ENCODE measurements around the gene BTD.

Gene BTD

DNA sequence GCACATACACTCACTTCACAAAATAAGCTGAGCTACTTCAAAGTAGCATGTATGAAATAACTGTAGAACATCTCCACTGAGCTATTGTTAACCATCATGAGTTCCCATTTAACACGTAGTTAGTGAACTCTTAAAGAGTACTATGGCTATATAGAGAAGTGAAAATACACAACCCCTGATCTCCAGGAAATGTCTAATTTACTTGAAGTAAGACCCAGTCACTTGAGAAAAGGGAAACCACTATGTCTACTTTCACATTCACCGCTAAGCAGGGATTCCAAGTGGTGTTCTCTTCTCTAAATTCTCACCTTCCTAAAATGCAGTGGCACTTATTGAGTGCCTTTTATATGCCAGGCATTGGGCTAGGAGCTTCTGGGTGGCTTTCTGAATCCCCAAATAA is 45.0 kb upstream of the BTD start:
- H4K20me1 ChIP-seq (ENCODE audit: low read depth, low read length): no peaks in the 10 kb centered on the region
- H2AFZ ChIP-seq (ENCODE audit: low read depth, low read length, severe bottlenecking): no peak overlapping the region
- no peak for TF ChIP-seq EZH2phosphoT487 (conservative IDR thresholded peaks at IDR 0.05; ENCODE audit: low read length)
- TF ChIP-seq, protein P1, sequence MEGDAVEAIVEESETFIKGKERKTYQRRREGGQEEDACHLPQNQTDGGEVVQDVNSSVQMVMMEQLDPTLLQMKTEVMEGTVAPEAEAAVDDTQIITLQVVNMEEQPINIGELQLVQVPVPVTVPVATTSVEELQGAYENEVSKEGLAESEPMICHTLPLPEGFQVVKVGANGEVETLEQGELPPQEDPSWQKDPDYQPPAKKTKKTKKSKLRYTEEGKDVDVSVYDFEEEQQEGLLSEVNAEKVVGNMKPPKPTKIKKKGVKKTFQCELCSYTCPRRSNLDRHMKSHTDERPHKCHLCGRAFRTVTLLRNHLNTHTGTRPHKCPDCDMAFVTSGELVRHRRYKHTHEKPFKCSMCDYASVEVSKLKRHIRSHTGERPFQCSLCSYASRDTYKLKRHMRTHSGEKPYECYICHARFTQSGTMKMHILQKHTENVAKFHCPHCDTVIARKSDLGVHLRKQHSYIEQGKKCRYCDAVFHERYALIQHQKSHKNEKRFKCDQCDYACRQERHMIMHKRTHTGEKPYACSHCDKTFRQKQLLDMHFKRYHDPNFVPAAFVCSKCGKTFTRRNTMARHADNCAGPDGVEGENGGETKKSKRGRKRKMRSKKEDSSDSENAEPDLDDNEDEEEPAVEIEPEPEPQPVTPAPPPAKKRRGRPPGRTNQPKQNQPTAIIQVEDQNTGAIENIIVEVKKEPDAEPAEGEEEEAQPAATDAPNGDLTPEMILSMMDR (IDR thresholded peaks at IDR 0.05; ENCODE audit: insufficient read depth, low read length, poor library complexity, severe bottlenecking): no peak
- H3K36me3 ChIP-seq (ENCODE audit: low read length): no peaks in the 10 kb centered on the region
- no peak overlapping the region for H3K4me2 ChIP-seq (ENCODE audit: low read depth, low read length, poor library complexity, severe bottlenecking)
- H3K4me3 ChIP-seq (ENCODE audit: insufficient read depth, low read length, poor library complexity, severe bottlenecking): no peak overlapping the region
- no peaks in the 10 kb centered on the region for H3K9me2 ChIP-seq (replicated peaks; ENCODE audit: insufficient read depth, low read length)
- no peaks in the 10 kb centered on the region for H3K9me3 ChIP-seq (ENCODE audit: insufficient read depth, low read length)
- H3K27ac ChIP-seq (ENCODE audit: low read depth, low read length): no peak overlapping the region
- 0 out of 2 replicates have a peak, but pooled peaks cover 6% of the 10 kb centered on the region for H3F3A ChIP-seq (ENCODE audit: insufficient read depth)
- H3K9ac ChIP-seq (ENCODE audit: low read length): no peak overlapping the region
- no peaks in the 10 kb centered on the region for H3K27me3 ChIP-seq (ENCODE audit: low read length)
- H3K79me2 ChIP-seq (ENCODE audit: insufficient read depth, low read length): no peaks in the 10 kb centered on the region

DNA sequence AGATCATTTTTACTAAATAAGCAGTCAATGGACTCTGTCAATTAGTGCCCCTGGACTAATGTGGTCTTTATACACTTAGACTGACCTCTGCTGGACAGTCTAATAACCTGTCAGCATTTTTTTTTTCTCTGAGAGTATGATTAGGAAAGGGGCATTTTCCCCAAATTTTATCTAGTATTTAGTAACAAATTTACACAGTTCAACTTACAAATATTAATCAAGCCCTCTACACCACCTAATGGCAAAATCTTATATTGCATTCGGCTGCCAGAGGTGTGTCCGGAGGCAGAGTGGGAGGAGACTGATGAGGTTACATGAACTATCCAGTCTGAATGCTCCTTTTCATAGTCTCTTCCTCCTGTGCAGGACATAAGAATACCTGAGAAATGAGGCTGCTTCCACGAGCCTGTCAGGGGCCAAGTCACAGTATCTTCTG is 44.0 kb upstream of the BTD start:
- H2AFZ ChIP-seq (ENCODE audit: low read depth, low read length, severe bottlenecking): peak overlapping the region; percentile 99
- no peak for TF ChIP-seq EZH2phosphoT487 (conservative IDR thresholded peaks at IDR 0.05; ENCODE audit: low read length)
- TF ChIP-seq, protein P1 (IDR thresholded peaks at IDR 0.05; ENCODE audit: insufficient read depth, low read length, poor library complexity, severe bottlenecking): peak; percentile 53
- 0 out of 2 replicates have a peak, but pooled peaks cover 6% of the 10 kb centered on the region for H3F3A ChIP-seq (ENCODE audit: insufficient read depth)
- no peaks in the 10 kb centered on the region for H3K27me3 ChIP-seq (ENCODE audit: low read length)
- H3K4me2 ChIP-seq (ENCODE audit: low read depth, low read length, poor library complexity, severe bottlenecking): peak overlapping the region; percentile 40
- no peak overlapping the region for H3K4me3 ChIP-seq (ENCODE audit: insufficient read depth, low read length, poor library complexity, severe bottlenecking)
- H3K36me3 ChIP-seq (ENCODE audit: low read length): no peaks in the 10 kb centered on the region; the same call in 1 of the 2 replicates
- H3K27ac ChIP-seq (ENCODE audit: low read depth, low read length): no peak overlapping the region; the same call in 1 of the 2 replicates
- H4K20me1 ChIP-seq (ENCODE audit: low read depth, low read length): no peaks in the 10 kb centered on the region
- no peaks in the 10 kb centered on the region for H3K9me3 ChIP-seq (ENCODE audit: insufficient read depth, low read length)
- H3K9me2 ChIP-seq (replicated peaks; ENCODE audit: insufficient read depth, low read length): no peaks in the 10 kb centered on the region
- no peak overlapping the region; the same call in 1 of the 2 replicates for H3K9ac ChIP-seq (ENCODE audit: low read length)
- H3K79me2 ChIP-seq (ENCODE audit: insufficient read depth, low read length): no peaks in the 10 kb centered on the region

DNA sequence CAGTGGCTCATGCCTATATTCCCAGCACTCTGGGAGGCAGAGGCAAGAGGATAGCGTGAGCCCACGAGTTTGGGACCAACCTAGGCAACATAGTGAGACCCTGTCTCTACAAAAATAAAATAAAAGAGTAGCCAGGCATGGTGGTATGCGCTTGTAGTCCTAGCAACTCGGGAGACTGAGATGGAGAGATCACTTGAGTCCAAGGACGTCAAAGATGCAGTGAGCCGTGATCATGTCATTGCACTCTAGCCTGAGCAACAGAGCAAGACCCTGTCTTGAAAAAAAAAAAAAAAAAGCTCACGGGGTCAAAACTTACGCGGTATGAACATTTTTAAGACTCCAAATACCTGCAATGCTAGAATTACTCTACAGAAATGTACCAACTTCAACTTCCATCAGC is 43.0 kb upstream of the BTD start:
- H3K9ac ChIP-seq (ENCODE audit: low read length): no peak overlapping the region
- TF ChIP-seq, protein P1 (IDR thresholded peaks at IDR 0.05; ENCODE audit: insufficient read depth, low read length, poor library complexity, severe bottlenecking): no peak
- TF ChIP-seq EZH2phosphoT487 (conservative IDR thresholded peaks at IDR 0.05; ENCODE audit: low read length): no peak
- H2AFZ ChIP-seq (ENCODE audit: low read depth, low read length, severe bottlenecking): no peak overlapping the region
- H3K4me3 ChIP-seq (ENCODE audit: insufficient read depth, low read length, poor library complexity, severe bottlenecking): no peak overlapping the region
- H3K27me3 ChIP-seq (ENCODE audit: low read length): no peaks in the 10 kb centered on the region
- H4K20me1 ChIP-seq (ENCODE audit: low read depth, low read length): no peaks in the 10 kb centered on the region
- no peak overlapping the region for H3K4me2 ChIP-seq (ENCODE audit: low read depth, low read length, poor library complexity, severe bottlenecking)
- H3K79me2 ChIP-seq (ENCODE audit: insufficient read depth, low read length): no peaks in the 10 kb centered on the region
- H3F3A ChIP-seq (ENCODE audit: insufficient read depth): 0 out of 2 replicates have a peak, but pooled peaks cover 6% of the 10 kb centered on the region
- peaks cover 3% of the 10 kb centered on the region; the same call in 1 of the 2 replicates for H3K36me3 ChIP-seq (ENCODE audit: low read length)
- no peak overlapping the region for H3K27ac ChIP-seq (ENCODE audit: low read depth, low read length)
- H3K9me3 ChIP-seq (ENCODE audit: insufficient read depth, low read length): no peaks in the 10 kb centered on the region
- H3K9me2 ChIP-seq (replicated peaks; ENCODE audit: insufficient read depth, low read length): no peaks in the 10 kb centered on the region
